Middle frontal gyrus (tissue), 1 donor: Measurements from ENCODE around the gene TTC23.

Source experiments
- DNase-seq: peaks from one replicate; pipeline ENCODE4 v3.0.0-alpha.2; 2015; ENCODE audit warnings: low spot score; ENCODE audit errors: extremely low spot score

The TTC23 gene

GRCh38 chr15:99139276-99139675, 110.1 kb downstream of the TTC23 start:
- no peak for DNase-seq

- DNase-seq: no peak
Measured at GRCh38 chr15:99138491-99138982, 110.8 kb downstream of the TTC23 start.

- no peak for DNase-seq
Measured at GRCh38 chr15:99137877-99138276, 111.5 kb downstream of the TTC23 start.

GRCh38 chr15:99137111-99137546, 112.3 kb downstream of the TTC23 start:
- DNase-seq: no peak

- no peak for DNase-seq
Measured at GRCh38 chr15:99135194-99135593, 114.2 kb downstream of the TTC23 start.

GRCh38 chr15:99134317-99134821, 115.0 kb downstream of the TTC23 start:
- peak; percentile 25 for DNase-seq

GRCh38 chr15:99132634-99133287, 116.6 kb downstream of the TTC23 start:
- no peak for DNase-seq

- DNase-seq: no peak
Measured at GRCh38 chr15:99132122-99132521, 117.3 kb downstream of the TTC23 start.

- DNase-seq: no peak
Measured at GRCh38 chr15:99131441-99132023, 117.8 kb downstream of the TTC23 start.

- no peak for DNase-seq
Measured at GRCh38 chr15:99130765-99131440, 118.5 kb downstream of the TTC23 start.

GRCh38 chr15:99130314-99130713, 119.1 kb downstream of the TTC23 start:
- DNase-seq: no peak

GRCh38 chr15:99129644-99130043, 119.7 kb downstream of the TTC23 start:
- no peak for DNase-seq

GRCh38 chr15:99128411-99128810, 121.0 kb downstream of the TTC23 start:
- DNase-seq: no peak

- DNase-seq: no peak
Measured at GRCh38 chr15:99127773-99128172, 121.6 kb downstream of the TTC23 start.

GRCh38 chr15:99126930-99127329, 122.5 kb downstream of the TTC23 start:
- DNase-seq: no peak

GRCh38 chr15:99126131-99126588, 123.2 kb downstream of the TTC23 start:
- DNase-seq: no peak

GRCh38 chr15:99125061-99125891, 124.1 kb downstream of the TTC23 start:
- DNase-seq: no peak

- no peak for DNase-seq
Measured at GRCh38 chr15:99124641-99125040, 124.7 kb downstream of the TTC23 start.

- DNase-seq: peak; percentile 69
Measured at GRCh38 chr15:99123713-99124451, 125.5 kb downstream of the TTC23 start.
